Natural killer cell (primary cell): ENCODE data around the gene SGSM2. TPM values are rescaled to one million over a fixed set of nuclear protein-coding genes. Genes with fewer than 3 reads are reported as not detected.

Experiments
- ATAC-seq, 3 donors: fragments of 150-1000 bp in 2 of 3; fragments of 200-7000 bp in 1 of 3; cut with Tn5 transposase; 1 replicate in 1 of 3; 2 replicates in 2 of 3; pipeline ENCODE4 v1.10.0; 2021; ENCODE audit warnings: mild to moderate bottlenecking in 2 of 3, moderate library complexity in 2 of 3
- DNase-seq, 2 donors: peaks; one replicate each; pipeline versions ENCODE4 v3.0.0 to v3.0.0-alpha.2; 2013 to 2021; ENCODE audit warnings: mixed read lengths in 1 of 2
- H3K27ac ChIP-seq: one replicate; pipeline ENCODE4 v1.5.1; 2013; ENCODE audit warnings: mild to moderate bottlenecking, low read length
- H3K27me3 ChIP-seq: one replicate; pipeline ENCODE4 v1.6.1; 2013; ENCODE audit warnings: low read length; ENCODE audit not compliant: control insufficient read depth, insufficient read depth
- H3K36me3 ChIP-seq: one replicate; pipeline ENCODE4 v1.6.1; 2013; ENCODE audit warnings: low read length; ENCODE audit not compliant: control insufficient read depth, insufficient read depth
- H3K4me1 ChIP-seq: one replicate; pipeline ENCODE4 v1.6.1; 2013; ENCODE audit warnings: low read length; ENCODE audit not compliant: control insufficient read depth, insufficient read depth
- H3K4me3 ChIP-seq: one replicate; pipeline ENCODE4 v1.5.1; 2013; ENCODE audit warnings: low read length
- H3K9me3 ChIP-seq: one replicate; pipeline ENCODE4 v1.6.1; 2013; ENCODE audit warnings: low read length; ENCODE audit not compliant: control insufficient read depth, insufficient read depth
- H3K27ac Mint-ChIP-seq, 2 donors: one replicate each; pipeline ENCODE4 v1.8.0; 2022; ENCODE audit warnings: mild to moderate bottlenecking in 2 of 2, mixed read lengths in 2 of 2, moderate library complexity in 1 of 2
- H3K27me3 Mint-ChIP-seq, 2 donors: one replicate each; pipeline ENCODE4 v1.8.0; 2022; ENCODE audit warnings: low read depth in 2 of 2, mixed read lengths in 2 of 2
- H3K36me3 Mint-ChIP-seq: one replicate; pipeline ENCODE4 v1.8.0; 2022; ENCODE audit warnings: mixed read lengths
- H3K4me1 Mint-ChIP-seq, 2 donors: one replicate each; pipeline ENCODE4 v1.8.0; 2022; ENCODE audit warnings: mixed read lengths in 2 of 2
- H3K4me3 Mint-ChIP-seq: one replicate; pipeline ENCODE4 v1.8.0; 2022; ENCODE audit warnings: mild to moderate bottlenecking, moderate library complexity, mixed read lengths
- H3K9me3 Mint-ChIP-seq, 2 donors: one replicate each; pipeline ENCODE4 v1.8.0; 2022; ENCODE audit warnings: mixed read lengths in 2 of 2
- CTCF ChIP-seq: fragments of 200-600 bp; IDR thresholded peaks from one replicate; pipeline ENCODE4 v1.8.0; 2022; ENCODE audit warnings: antibody characterized with exemption
- WGBS: methylation state at CpG from one replicate; pipeline ENCODE4 v1.1.7; 2013; ENCODE audit warnings: missing lambda C conversion rate; ENCODE audit not compliant: insufficient coverage; 5-methylcytosine and 5-hydroxymethylcytosine counted together
- intact Hi-C: fragments of 100-400 bp; cut with micrococcal nuclease; formaldehyde crosslinking; loops from one replicate; pipeline ENCODE4 v1.14.2; 2022
- total RNA-seq, 4 donors: library from RNA; stranded (reverse); fragments of 120-200 nt in 1 of 4; gene quantifications; one replicate each; pipeline versions ENCODE4 v1.2.3 to v1.2.4, GENCODE V29; 2013 to 2022

Gene SGSM2
- total RNA-seq, 3 donors from 2014 or later (not counting 1 experiment from before 2014, with no cell fraction given): 65.4 to 75.7 (median 73.6) TPM

DNA sequence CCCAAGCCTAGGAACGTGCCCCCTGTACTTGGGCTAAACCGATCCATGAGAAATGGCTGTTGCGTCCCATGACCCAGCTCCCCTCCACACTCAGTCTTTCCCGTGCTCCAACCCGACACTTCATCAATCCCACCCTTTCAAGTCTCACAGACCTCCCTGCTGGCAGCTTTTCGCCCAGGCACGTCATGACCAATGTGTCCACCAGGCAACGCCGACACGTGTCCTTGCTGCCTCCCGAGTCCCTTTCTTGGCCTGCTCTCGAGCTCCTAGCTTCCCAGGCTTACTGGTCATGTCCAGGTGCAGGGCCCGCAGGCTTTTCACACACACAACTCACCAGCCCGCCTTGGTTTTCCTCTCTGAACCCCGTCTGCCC lies 51.4 kb downstream of the SGSM2 start:
- Histone ChIP-seq H3K4me1 (peaks cover 20% of the 10 kb centered on the region), H3K4me3 (no peak overlapping the region), H3K9me3 (no peaks in the 10 kb centered on the region), H3K27ac (no peak overlapping the region), H3K36me3 (peaks cover 19% of the 10 kb centered on the region), H3K27me3 (no peaks in the 10 kb centered on the region)
- intact Hi-C loops: no loop called here
- ATAC-seq (no peak), DNase-seq (no peak)
- Mint-ChIP-seq H3K4me1 (peaks cover 12 to 31% of the 10 kb centered on the region in 2 donors), H3K27ac (peak overlapping the region; percentile 15 to 57), H3K9me3 (no peaks in the 10 kb centered on the region), H3K36me3 (no peaks in the 10 kb centered on the region), H3K27me3 (no peaks in the 10 kb centered on the region), H3K4me3 (no peak overlapping the region)
- TF ChIP-seq CTCF: no peak
- WGBS: 90% methylated on average over 15 of the region's 15 CpGs

- H3K4me1 ChIP-seq: peaks cover 34% of the 10 kb centered on the region
- H3K4me3 Mint-ChIP-seq: no peak overlapping the region
- no peaks in the 10 kb centered on the region for H3K27me3 ChIP-seq
- no peaks in the 10 kb centered on the region for H3K9me3 ChIP-seq
- no peak overlapping the region for H3K4me3 ChIP-seq
- peaks cover 19% of the 10 kb centered on the region for H3K36me3 ChIP-seq
- no peak for ATAC-seq
- 95% methylated on average over 12 of the region's 12 CpGs for WGBS
- intact Hi-C loops: no loop called here
- no peak for DNase-seq
- H3K27ac ChIP-seq: no peak overlapping the region
- peaks cover 12 to 35% of the 10 kb centered on the region in 2 donors for H3K4me1 Mint-ChIP-seq
- H3K27me3 Mint-ChIP-seq: no peaks in the 10 kb centered on the region
- peak overlapping the region; percentile 13 to 97 for H3K27ac Mint-ChIP-seq
- no peak for TF ChIP-seq CTCF
- H3K9me3 Mint-ChIP-seq: no peaks in the 10 kb centered on the region
- H3K36me3 Mint-ChIP-seq: no peaks in the 10 kb centered on the region
These were observed 53.0 kb downstream of the SGSM2 start for GRCh38 chr17:2390199-2390836.

GRCh38 chr17:2391597-2392251 lies 54.4 kb downstream of the SGSM2 start:
- H3K4me3 ChIP-seq: peak overlapping the region; percentile 42
- no peak for DNase-seq
- Mint-ChIP-seq H3K27ac (peak overlapping the region; percentile 92 to 97), H3K4me3 (peak overlapping the region; percentile 92), H3K36me3 (no peaks in the 10 kb centered on the region), H3K4me1 (peaks cover 19 to 44% of the 10 kb centered on the region in 2 donors), H3K9me3 (no peaks in the 10 kb centered on the region), H3K27me3 (no peaks in the 10 kb centered on the region)
- intact Hi-C loops: no loop called here
- WGBS: 51% methylated on average over 18 of the region's 18 CpGs
- H3K27ac ChIP-seq: peak overlapping the region; percentile 80
- H3K9me3 ChIP-seq: no peaks in the 10 kb centered on the region
- ATAC-seq: no peak
- TF ChIP-seq CTCF: no peak
- H3K36me3 ChIP-seq: peaks cover 11% of the 10 kb centered on the region
- peaks cover 48% of the 10 kb centered on the region for H3K4me1 ChIP-seq
- no peaks in the 10 kb centered on the region for H3K27me3 ChIP-seq
